GM21619 (cell line): ENCODE data around the gene SPATA20.

ENCODE experiments used
- ATAC-seq: cut with Tn5 transposase; IDR thresholded peaks from one replicate; pipeline ENCODE4 v1.9.1; 2021; ENCODE audit not compliant: unreplicated experiment

The SPATA20 gene

DNA sequence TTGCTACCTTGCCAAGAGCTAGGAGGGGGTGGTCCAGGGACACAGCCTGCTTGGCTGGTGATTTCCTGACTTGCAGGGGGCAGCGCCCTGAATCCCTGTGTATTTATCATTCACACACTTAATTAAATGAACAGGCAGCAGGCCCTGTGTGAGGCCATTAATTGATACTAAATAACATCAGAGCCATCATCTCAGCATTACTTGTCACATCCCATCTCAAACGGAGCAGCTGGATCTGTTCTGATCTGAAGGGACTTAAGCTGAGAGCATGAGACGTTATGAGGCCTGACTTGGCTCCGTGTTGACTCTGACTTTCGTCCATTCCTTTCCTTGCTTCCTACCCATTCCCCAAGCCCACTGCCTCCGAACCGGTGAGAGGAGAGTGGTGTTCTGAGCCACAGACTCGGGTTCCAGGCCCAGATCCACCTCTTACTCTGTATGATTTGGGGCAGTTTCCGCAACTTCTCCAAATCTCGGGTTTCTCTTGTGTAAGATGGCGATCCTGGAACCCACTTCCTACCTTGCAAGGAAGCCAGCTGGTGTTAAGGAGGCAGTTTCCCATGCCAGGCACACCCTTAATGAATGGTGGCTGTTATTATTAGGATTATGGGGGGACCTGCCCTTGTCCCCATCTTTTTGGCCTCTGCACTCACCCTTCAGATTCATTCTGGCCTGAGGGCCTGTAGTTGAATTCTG lies 47.3 kb downstream of the SPATA20 start:
- ATAC-seq: no peak

DNA sequence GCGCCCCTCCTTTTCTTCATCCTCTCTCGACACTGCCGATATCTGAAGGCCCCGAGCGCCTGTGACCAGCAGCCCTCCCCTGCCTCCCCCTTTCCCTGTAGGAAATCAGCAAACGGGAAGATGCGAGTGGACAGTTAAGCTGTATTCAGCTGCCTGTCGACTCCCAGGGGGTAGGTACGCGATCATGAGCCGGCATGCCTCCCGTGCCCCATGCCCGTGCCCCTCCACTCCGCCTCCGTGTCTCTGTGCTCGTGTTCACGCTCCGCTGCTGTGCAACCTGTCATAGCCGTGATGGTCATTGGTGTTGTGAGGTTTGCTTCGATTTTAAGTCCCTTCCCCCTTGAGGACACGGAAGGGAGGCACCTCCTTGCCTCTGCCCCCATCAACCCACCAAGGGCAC lies 47.9 kb downstream of the SPATA20 start:
- no peak for ATAC-seq

DNA sequence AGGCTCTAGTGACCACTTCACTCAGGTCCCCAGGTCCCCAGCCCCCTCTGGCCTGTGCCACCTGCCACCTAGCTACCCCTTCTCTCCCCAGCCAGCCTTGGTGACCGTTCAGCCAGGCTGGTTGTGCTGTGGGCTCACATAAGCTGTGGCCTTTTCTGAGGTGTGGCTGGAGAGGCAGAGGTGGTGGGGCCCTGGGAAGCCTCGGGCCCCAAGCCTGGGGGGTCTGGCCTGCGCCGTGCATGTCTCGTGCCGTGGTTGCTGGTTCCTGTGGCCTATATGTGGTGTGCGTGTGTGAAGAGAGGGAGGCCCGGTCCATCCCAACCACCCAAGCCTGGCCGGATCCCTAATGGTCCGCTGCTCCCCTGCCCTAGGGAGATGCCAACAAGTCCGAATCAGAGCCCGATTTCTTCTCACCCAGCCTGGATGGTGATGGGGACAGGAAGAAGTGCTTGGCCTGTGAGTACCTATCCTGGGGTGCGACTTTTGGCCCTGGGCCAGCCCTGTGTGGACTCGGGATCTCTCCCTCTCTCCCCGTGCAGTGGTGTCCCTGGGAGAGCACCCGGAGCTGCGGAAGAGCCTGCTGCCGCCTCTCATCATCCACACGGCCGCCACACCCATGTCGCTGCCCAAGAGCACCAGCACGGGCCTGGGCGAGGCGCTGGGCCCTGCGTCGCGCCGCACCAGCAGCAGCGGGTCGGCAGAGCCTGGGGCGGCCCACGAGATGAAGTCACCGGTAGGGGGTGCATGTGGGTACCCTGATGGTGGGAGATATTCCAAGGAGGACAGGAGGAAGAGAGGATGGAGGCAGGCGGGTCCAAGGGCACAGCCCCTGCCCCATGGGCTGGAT lies 49.4 kb downstream of the SPATA20 start:
- no peak for ATAC-seq

DNA sequence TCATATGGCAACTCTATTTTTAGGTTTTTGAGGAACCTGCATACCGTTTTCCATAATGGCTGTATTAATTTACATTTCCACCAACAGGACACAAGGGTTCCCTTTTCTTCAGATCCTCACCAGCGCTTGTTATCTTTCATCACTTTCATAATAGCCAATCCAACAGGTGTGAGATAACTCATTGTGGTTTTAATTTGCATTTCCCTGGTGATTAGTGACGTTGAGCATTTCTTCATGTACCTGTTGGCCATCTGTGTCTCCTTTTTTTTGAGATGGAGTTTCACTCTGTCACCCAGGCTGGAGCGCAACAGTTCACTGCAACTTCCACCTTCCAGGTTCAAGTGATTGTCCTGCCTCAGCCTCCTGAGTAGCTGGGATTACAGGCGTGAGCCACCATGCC lies 51.5 kb downstream of the SPATA20 start:
- no peak for ATAC-seq

DNA sequence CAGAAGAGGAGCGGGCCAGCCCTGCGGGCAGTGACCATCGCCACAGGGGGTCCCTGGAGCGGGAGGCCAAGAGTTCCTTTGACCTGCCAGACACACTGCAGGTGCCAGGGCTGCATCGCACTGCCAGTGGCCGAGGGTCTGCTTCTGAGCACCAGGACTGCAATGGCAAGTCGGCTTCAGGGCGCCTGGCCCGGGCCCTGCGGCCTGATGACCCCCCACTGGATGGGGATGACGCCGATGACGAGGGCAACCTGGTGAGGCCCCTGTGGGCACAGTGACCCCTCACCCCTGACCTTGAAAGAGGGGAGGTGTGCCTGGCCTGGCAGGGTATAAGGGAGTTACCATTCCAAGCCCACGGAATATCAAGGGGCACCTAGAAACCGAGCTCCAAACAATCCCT lies 52.6 kb downstream of the SPATA20 start:
- no peak for ATAC-seq

DNA sequence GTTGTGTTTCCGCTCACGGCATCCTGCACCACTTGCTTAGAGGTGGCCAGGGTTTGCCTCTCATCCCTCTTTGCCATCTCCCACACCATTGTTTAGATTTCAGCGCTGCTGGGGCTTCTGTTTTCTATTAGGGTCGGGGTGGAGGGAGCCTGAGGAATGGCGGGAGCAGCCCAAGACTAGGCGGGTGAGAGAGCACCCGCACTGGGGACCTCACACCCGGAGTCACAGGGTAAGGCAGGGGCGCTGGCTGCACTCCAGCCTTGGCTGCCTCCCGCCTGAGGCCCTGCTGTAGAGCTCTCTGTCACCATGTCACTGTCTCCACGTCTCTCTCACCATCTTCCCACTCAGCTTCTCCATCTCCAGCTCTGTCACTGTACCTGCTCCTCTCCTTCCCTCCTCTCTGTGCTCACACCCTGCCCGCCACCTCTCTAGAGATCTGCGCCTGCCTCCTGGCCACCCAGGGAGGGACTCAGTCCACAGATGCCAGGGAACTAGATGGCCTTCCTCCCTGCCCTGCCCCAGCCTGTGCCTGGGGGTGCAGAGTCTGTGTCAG lies 54.9 kb downstream of the SPATA20 start:
- no peak for ATAC-seq

DNA sequence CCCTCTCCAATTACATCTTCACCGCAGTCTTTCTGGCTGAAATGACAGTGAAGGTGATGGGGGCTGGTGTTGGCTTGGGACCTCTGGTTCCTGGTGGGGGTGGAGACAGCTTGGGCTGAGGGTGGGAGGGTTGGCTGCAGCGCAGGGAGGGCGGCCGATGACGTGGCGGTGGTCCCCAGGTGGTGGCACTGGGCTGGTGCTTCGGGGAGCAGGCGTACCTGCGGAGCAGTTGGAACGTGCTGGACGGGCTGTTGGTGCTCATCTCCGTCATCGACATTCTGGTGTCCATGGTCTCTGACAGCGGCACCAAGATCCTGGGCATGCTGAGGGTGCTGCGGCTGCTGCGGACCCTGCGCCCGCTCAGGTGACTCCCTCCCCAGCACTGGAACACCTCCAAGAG lies 55.9 kb downstream of the SPATA20 start:
- ATAC-seq: no peak

DNA sequence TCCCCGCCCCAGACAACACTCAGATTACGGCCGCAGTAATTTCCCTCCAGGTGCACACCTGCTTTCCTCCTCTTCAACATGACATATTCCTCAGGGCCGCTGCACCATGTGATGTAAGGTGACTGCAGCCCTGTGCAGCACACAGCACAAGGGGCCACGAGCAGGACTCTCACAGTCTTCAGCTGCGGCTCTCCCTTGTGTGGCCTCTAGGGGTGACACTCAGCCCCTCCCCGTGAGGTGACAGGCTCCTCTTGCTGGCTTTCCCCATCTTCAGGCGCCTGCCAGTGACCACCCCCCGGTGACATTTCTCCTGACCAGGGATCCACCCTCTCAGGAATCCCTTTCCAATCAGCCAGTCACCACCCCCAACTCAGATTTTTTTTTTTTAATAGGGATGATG lies 56.4 kb downstream of the SPATA20 start:
- no peak for ATAC-seq

DNA sequence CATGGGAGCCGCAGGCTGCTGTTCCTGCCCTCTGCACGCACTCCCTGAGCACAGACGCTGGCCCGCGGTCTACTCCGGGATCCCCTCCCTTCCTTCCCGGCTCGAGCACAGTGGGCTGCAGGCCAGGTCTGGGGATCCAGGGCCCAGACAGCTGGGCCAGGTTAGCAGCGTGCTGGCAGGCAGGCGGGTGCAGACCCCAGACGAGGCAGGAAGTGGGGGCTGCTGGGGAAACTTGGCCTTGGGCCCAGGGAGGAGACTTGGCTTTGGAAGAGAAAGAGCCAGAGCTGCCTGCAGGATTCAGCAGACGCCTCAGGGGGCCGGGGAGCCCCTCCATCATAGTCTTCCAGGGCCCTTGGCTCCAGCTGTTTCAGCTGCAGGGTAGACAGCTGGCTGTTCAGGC lies 57.5 kb downstream of the SPATA20 start:
- no peak for ATAC-seq

DNA sequence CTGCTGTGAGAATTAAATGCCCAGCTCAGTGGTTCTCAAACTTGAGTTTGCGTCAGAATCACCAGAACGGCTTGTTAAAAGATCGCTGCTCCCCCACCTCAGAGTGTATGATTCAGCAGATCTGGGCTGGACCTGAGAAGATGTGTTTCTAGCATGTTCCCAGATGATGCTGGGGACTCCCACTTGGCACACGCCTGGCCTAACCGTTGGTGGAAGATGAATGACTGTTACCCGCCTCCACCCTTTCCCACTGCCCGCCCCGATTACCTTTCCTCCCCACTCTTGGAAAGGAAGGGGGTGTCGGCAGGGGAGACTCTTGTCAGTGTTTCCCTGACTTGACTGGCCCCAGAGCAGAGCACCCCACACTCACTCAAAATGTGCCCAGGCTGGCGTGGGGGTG lies 58.5 kb downstream of the SPATA20 start:
- ATAC-seq: no peak
